ENCODE measurements around the gene ZNF546.

The ZNF546 gene

DNA sequence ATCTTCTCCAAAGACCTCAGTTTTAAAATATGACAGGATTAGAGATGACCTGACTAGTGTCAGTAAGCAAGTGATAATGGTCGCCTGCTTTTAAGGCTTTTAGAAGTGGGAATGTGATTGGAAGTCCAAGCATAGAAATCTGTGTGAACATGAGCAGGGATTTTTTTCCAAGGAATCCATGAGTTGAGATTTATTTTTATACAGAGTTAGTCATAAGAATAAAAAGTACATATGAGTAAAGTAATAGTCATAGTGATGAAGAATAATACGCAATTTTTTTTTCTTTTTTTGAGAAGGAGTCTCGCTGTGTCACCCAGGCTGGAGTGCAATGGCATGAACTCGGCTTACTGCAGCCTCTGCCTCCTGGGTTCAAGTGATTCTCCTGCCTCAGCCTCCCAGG lies 1.6 kb downstream of the ZNF546 start:
- TF ChIP-seq, protein P1, sequence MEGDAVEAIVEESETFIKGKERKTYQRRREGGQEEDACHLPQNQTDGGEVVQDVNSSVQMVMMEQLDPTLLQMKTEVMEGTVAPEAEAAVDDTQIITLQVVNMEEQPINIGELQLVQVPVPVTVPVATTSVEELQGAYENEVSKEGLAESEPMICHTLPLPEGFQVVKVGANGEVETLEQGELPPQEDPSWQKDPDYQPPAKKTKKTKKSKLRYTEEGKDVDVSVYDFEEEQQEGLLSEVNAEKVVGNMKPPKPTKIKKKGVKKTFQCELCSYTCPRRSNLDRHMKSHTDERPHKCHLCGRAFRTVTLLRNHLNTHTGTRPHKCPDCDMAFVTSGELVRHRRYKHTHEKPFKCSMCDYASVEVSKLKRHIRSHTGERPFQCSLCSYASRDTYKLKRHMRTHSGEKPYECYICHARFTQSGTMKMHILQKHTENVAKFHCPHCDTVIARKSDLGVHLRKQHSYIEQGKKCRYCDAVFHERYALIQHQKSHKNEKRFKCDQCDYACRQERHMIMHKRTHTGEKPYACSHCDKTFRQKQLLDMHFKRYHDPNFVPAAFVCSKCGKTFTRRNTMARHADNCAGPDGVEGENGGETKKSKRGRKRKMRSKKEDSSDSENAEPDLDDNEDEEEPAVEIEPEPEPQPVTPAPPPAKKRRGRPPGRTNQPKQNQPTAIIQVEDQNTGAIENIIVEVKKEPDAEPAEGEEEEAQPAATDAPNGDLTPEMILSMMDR (IDR thresholded peaks at IDR 0.05; ENCODE audit: borderline replicate concordance, insufficient read depth, low read depth, low read length) = no peak
- H3K4me3 ChIP-seq (ENCODE audit: low read depth, low read length) = no peak overlapping the region

DNA sequence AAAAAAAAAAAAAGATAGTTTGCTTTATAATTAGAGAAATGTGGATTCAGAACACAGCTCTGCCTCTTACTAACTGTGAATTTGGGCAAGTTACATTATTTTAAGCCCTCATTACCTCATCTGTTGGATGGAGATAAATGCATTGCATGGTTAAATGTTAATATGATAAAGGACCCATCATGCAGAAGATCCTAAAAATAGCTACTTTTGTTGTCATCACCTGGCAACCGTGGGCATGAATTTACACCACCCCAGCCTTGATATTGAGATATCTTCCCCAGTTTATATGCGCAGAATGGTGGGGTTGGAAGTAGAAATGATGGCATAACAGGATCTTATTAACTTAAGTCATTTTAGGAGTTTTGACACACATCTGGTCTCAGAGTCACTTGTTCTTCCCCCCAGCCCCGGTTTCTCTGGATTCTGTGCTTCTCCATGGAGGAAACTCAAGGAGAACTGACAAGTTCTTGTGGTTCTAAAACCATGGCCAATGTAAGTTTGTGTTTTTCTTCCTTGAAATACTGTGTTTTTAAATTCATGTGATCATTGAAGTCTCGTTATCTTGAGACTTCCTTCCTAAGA lies 8.9 kb downstream of the ZNF546 start:
- TF ChIP-seq, protein P1 (IDR thresholded peaks at IDR 0.05; ENCODE audit: borderline replicate concordance, insufficient read depth, low read depth, low read length) = no peak
- no peak overlapping the region for H3K4me3 ChIP-seq (ENCODE audit: low read depth, low read length)

DNA sequence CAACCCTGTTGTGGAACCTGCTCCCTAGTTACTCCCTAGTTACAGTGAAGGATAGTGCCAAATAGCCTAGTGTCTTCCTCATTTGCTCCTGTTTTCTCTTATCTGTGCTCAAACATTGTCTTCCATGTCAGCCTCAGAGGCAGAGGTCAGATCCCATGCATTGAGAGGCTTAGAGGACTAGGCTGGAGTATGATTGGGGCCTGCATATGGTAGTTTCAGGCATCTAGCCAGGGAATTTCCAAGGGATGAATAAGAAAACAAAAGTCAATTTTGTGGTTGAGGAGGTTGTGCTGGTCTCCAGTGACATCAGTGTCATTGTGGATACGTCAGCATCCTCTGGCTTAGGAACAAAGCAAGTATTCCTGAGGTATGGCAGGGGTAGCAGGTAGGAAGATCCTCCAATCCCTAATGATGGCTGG lies 9.4 kb downstream of the ZNF546 start:
- TF ChIP-seq, protein P1 (IDR thresholded peaks at IDR 0.05; ENCODE audit: borderline replicate concordance, insufficient read depth, low read depth, low read length) = no peak

DNA sequence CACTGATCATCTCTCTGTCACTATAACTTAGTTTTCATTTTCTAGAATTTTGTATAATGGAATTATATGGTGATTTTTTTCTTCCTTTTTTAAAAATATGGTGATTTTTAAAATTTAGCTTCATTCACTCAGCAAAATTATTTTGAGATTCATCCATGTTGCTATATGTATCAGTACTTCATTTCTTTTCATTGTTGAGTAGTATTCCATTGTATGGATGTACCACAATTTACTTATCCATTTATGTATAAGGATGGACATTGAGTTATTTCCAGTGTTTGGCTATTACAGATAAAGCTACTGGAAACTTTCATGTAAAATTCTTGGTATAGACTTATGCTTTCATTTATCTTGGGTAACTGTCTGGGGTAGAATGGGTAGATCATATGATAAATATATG lies 12.8 kb downstream of the ZNF546 start:
- TF ChIP-seq, protein P1 (IDR thresholded peaks at IDR 0.05; ENCODE audit: borderline replicate concordance, insufficient read depth, low read depth, low read length) = no peak
- H3K4me3 ChIP-seq (ENCODE audit: low read depth, low read length) = no peak overlapping the region

More for the DNA sequence above, 9.4 kb downstream of the ZNF546 start:
- H3K4me3 ChIP-seq (ENCODE audit: low read depth, low read length) = no peak overlapping the region

DNA sequence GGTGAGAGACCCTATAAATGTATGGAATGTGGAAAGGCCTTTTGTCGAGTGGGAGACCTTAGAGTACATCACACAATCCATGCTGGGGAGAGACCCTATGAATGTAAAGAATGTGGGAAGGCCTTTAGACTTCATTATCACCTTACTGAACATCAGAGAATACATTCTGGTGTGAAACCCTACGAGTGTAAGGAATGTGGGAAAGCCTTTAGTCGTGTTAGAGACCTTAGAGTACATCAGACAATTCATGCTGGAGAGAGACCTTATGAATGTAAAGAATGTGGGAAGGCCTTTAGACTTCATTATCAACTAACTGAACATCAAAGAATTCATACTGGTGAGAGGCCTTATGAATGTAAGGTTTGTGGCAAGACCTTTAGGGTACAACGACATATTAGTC lies 17.1 kb downstream of the ZNF546 start:
- TF ChIP-seq, protein P1 (IDR thresholded peaks at IDR 0.05; ENCODE audit: borderline replicate concordance, insufficient read depth, low read depth, low read length) = no peak
- H3K4me3 ChIP-seq (ENCODE audit: low read depth, low read length) = no peak overlapping the region

DNA sequence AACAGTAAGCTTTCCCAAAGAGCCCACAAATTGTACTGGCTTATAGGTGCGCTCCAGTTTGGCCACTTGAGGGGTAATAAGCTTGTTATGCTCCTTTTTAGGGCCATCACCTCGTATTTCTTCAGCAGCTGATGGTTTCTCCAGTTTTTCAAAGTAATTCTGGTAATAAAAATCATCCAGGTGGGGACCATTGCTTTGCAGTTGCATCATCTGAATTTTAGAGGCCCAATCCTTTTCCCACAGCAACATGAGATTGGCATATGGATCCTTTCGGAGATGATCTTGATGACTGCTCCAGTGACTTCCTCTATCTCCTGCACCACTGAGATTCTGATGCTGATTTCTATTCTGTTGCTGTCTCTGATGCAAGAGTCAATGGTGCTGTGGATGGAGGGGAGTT lies 27.1 kb downstream of the ZNF546 start:
- H3K4me3 ChIP-seq (ENCODE audit: low read depth, low read length) = no peak overlapping the region
- TF ChIP-seq, protein P1 (IDR thresholded peaks at IDR 0.05; ENCODE audit: borderline replicate concordance, insufficient read depth, low read depth, low read length) = no peak

DNA sequence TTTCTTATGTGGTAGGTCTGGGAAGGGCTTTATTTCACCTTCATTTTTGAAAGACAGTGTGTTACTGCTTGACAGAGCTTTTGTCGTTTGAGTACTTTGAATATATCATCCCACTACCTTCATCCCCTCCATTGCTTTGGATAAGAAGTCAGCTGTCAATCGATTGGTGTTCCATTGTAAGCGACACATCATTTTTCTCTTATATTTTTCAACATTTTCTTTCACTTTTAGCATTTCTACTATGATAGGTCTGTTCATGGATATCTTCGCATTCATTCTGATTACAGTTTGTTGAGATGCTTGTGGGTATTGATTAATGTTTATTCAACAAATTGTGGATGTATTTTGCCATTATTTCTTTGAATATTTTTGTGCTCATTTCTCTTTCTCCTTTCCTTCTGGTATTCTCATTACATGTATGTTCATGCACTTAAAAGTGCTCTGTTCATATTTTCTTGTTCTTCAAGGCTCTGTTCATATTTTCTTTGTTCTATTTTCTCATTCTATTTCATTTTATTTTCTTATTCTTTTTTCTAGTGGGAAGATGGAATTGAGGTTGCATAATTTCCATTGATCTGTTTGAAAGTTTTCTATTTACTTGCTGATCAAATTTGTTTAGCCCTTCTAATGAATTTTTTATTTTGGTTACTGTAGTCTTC lies 29.2 kb downstream of the ZNF546 start:
- H3K4me3 ChIP-seq (ENCODE audit: low read depth, low read length) = no peak overlapping the region
- TF ChIP-seq, protein P1 (IDR thresholded peaks at IDR 0.05; ENCODE audit: borderline replicate concordance, insufficient read depth, low read depth, low read length) = no peak
